ENCODE data around the gene PLEK. TPM values are rescaled to one million over a fixed set of nuclear protein-coding genes. Genes with fewer than 3 reads are reported as not detected.

The PLEK gene
- total RNA-seq, 1 experiment from 2014 or later = 232 TPM

GRCh38 chr2:68404893-68405799, 40.1 kb downstream of the PLEK start:
- no peak overlapping the region for H3K9ac ChIP-seq (ENCODE audit: low read length)
- no peaks in the 10 kb centered on the region for H3K79me2 ChIP-seq (ENCODE audit: low read length)
- H3K4me2 ChIP-seq (ENCODE audit: low read depth, low read length, poor library complexity, severe bottlenecking) = no peak overlapping the region
- no peaks in the 10 kb centered on the region for H3K9me2 ChIP-seq (replicated peaks; ENCODE audit: insufficient read depth, low read length)
- no peak overlapping the region for H3K4me3 ChIP-seq (ENCODE audit: low read length)
- DNase-seq = no peak
- H3K9me3 ChIP-seq (ENCODE audit: low read length) = no peaks in the 10 kb centered on the region
- H3K27ac ChIP-seq (ENCODE audit: low read length) = peak overlapping the region; percentile 61
- H3K27me3 ChIP-seq (ENCODE audit: low read length) = no peaks in the 10 kb centered on the region
- peaks cover 46% of the 10 kb centered on the region for H3K4me1 ChIP-seq (ENCODE audit: low read length)
- no peaks in the 10 kb centered on the region for H3K36me3 ChIP-seq (ENCODE audit: insufficient read depth, low read length)
- H2AFZ ChIP-seq (ENCODE audit: low read length) = no peak overlapping the region
- H4K20me1 ChIP-seq (ENCODE audit: insufficient read depth, low read depth, low read length) = no peaks in the 10 kb centered on the region

GRCh38 chr2:68411397-68412126, 46.5 kb downstream of the PLEK start:
- H3K27me3 ChIP-seq (ENCODE audit: low read length) = no peaks in the 10 kb centered on the region
- H3K9me2 ChIP-seq (replicated peaks; ENCODE audit: insufficient read depth, low read length) = no peaks in the 10 kb centered on the region
- H4K20me1 ChIP-seq (ENCODE audit: insufficient read depth, low read depth, low read length) = no peaks in the 10 kb centered on the region
- DNase-seq = peak; percentile 98
- H3K9me3 ChIP-seq (ENCODE audit: low read length) = no peaks in the 10 kb centered on the region
- H3K9ac ChIP-seq (ENCODE audit: low read length) = peak overlapping the region; percentile 67
- H3K79me2 ChIP-seq (ENCODE audit: low read length) = no peaks in the 10 kb centered on the region
- H3K27ac ChIP-seq (ENCODE audit: low read length) = peak overlapping the region; percentile 98
- H3K4me2 ChIP-seq (ENCODE audit: low read depth, low read length, poor library complexity, severe bottlenecking) = peak overlapping the region; percentile 85
- no peak overlapping the region for H2AFZ ChIP-seq (ENCODE audit: low read length)
- H3K4me3 ChIP-seq (ENCODE audit: low read length) = peak overlapping the region; percentile 47
- no peaks in the 10 kb centered on the region for H3K36me3 ChIP-seq (ENCODE audit: insufficient read depth, low read length)
- H3K4me1 ChIP-seq (ENCODE audit: low read length) = peaks cover 78% of the 10 kb centered on the region

- no peak overlapping the region for H2AFZ ChIP-seq (ENCODE audit: low read length)
- peak overlapping the region; percentile 98 for H3K27ac ChIP-seq (ENCODE audit: low read length)
- H3K9me2 ChIP-seq (replicated peaks; ENCODE audit: insufficient read depth, low read length) = no peaks in the 10 kb centered on the region
- H3K79me2 ChIP-seq (ENCODE audit: low read length) = no peaks in the 10 kb centered on the region
- H3K9me3 ChIP-seq (ENCODE audit: low read length) = no peaks in the 10 kb centered on the region
- H3K4me3 ChIP-seq (ENCODE audit: low read length) = peak overlapping the region; percentile 47
- peak overlapping the region; percentile 85 for H3K4me2 ChIP-seq (ENCODE audit: low read depth, low read length, poor library complexity, severe bottlenecking)
- no peaks in the 10 kb centered on the region for H4K20me1 ChIP-seq (ENCODE audit: insufficient read depth, low read depth, low read length)
- peaks cover 82% of the 10 kb centered on the region for H3K4me1 ChIP-seq (ENCODE audit: low read length)
- H3K36me3 ChIP-seq (ENCODE audit: insufficient read depth, low read length) = no peaks in the 10 kb centered on the region
- no peaks in the 10 kb centered on the region for H3K27me3 ChIP-seq (ENCODE audit: low read length)
- H3K9ac ChIP-seq (ENCODE audit: low read length) = peak overlapping the region; percentile 67
- peak; percentile 66 for DNase-seq
Observed at GRCh38 chr2:68412127-68412819, 47.2 kb downstream of the PLEK start.

- no peaks in the 10 kb centered on the region for H3K9me3 ChIP-seq (ENCODE audit: low read length)
- H3K4me2 ChIP-seq (ENCODE audit: low read depth, low read length, poor library complexity, severe bottlenecking) = peak overlapping the region; percentile 85
Observed at GRCh38 chr2:68413466-68413865, 48.4 kb downstream of the PLEK start.

GRCh38 chr2:68414452-68414851, 49.4 kb downstream of the PLEK start:
- H3K27ac ChIP-seq (ENCODE audit: low read length) = peak overlapping the region; percentile 98; the same call in 1 of the 2 replicates
- no peak overlapping the region for H2AFZ ChIP-seq (ENCODE audit: low read length)
- peaks cover 95% of the 10 kb centered on the region for H3K4me1 ChIP-seq (ENCODE audit: low read length)

More at GRCh38 chr2:68413466-68413865, 48.4 kb downstream of the PLEK start:
- no peak overlapping the region for H2AFZ ChIP-seq (ENCODE audit: low read length)
- H4K20me1 ChIP-seq (ENCODE audit: insufficient read depth, low read depth, low read length) = no peaks in the 10 kb centered on the region
- no peaks in the 10 kb centered on the region for H3K79me2 ChIP-seq (ENCODE audit: low read length)
- peaks cover 94% of the 10 kb centered on the region for H3K4me1 ChIP-seq (ENCODE audit: low read length)
- H3K4me3 ChIP-seq (ENCODE audit: low read length) = no peak overlapping the region
- no peaks in the 10 kb centered on the region for H3K9me2 ChIP-seq (replicated peaks; ENCODE audit: insufficient read depth, low read length)
- H3K27me3 ChIP-seq (ENCODE audit: low read length) = no peaks in the 10 kb centered on the region
- H3K36me3 ChIP-seq (ENCODE audit: insufficient read depth, low read length) = no peaks in the 10 kb centered on the region
- no peak for DNase-seq
- H3K27ac ChIP-seq (ENCODE audit: low read length) = peak overlapping the region; percentile 98
- peak overlapping the region; percentile 4; the same call in 1 of the 2 replicates for H3K9ac ChIP-seq (ENCODE audit: low read length)

GRCh38 chr2:68414876-68415275, 49.8 kb downstream of the PLEK start:
- Histone ChIP-seq H3K9me2 (replicated peaks; ENCODE audit: insufficient read depth, low read length) (no peaks in the 10 kb centered on the region), H3K9ac (ENCODE audit: low read length) (no peak overlapping the region)

More at GRCh38 chr2:68414452-68414851, 49.4 kb downstream of the PLEK start:
- no peak overlapping the region for H3K4me2 ChIP-seq (ENCODE audit: low read depth, low read length, poor library complexity, severe bottlenecking)
- no peaks in the 10 kb centered on the region for H3K27me3 ChIP-seq (ENCODE audit: low read length)
- no peaks in the 10 kb centered on the region for H3K9me3 ChIP-seq (ENCODE audit: low read length)
- H3K4me3 ChIP-seq (ENCODE audit: low read length) = no peak overlapping the region
- no peaks in the 10 kb centered on the region for H4K20me1 ChIP-seq (ENCODE audit: insufficient read depth, low read depth, low read length)
- no peaks in the 10 kb centered on the region for H3K36me3 ChIP-seq (ENCODE audit: insufficient read depth, low read length)
- no peaks in the 10 kb centered on the region for H3K79me2 ChIP-seq (ENCODE audit: low read length)
- H3K9ac ChIP-seq (ENCODE audit: low read length) = no peak overlapping the region
- DNase-seq = no peak
- H3K9me2 ChIP-seq (replicated peaks; ENCODE audit: insufficient read depth, low read length) = no peaks in the 10 kb centered on the region

GRCh38 chr2:68415521-68415920, 50.4 kb downstream of the PLEK start:
- Histone ChIP-seq H3K79me2 (ENCODE audit: low read length) (no peaks in the 10 kb centered on the region), H3K4me3 (ENCODE audit: low read length) (no peak overlapping the region), H3K4me1 (ENCODE audit: low read length) (peaks cover 95% of the 10 kb centered on the region), H2AFZ (ENCODE audit: low read length) (no peak overlapping the region), H3K9ac (ENCODE audit: low read length) (no peak overlapping the region), H4K20me1 (ENCODE audit: insufficient read depth, low read depth, low read length) (no peaks in the 10 kb centered on the region), H3K36me3 (ENCODE audit: insufficient read depth, low read length) (no peaks in the 10 kb centered on the region), H3K27me3 (ENCODE audit: low read length) (no peaks in the 10 kb centered on the region), H3K27ac (ENCODE audit: low read length) (peak overlapping the region; percentile 98), H3K9me3 (ENCODE audit: low read length) (no peaks in the 10 kb centered on the region), H3K9me2 (replicated peaks; ENCODE audit: insufficient read depth, low read length) (no peaks in the 10 kb centered on the region), H3K4me2 (ENCODE audit: low read depth, low read length, poor library complexity, severe bottlenecking) (no peak overlapping the region)
- DNase-seq = no peak

More at GRCh38 chr2:68414876-68415275, 49.8 kb downstream of the PLEK start:
- Histone ChIP-seq H3K27me3 (ENCODE audit: low read length) (no peaks in the 10 kb centered on the region), H3K79me2 (ENCODE audit: low read length) (no peaks in the 10 kb centered on the region), H3K4me1 (ENCODE audit: low read length) (peaks cover 95% of the 10 kb centered on the region), H3K4me2 (ENCODE audit: low read depth, low read length, poor library complexity, severe bottlenecking) (no peak overlapping the region), H3K36me3 (ENCODE audit: insufficient read depth, low read length) (no peaks in the 10 kb centered on the region), H3K9me3 (ENCODE audit: low read length) (no peaks in the 10 kb centered on the region), H3K27ac (ENCODE audit: low read length) (peak overlapping the region; percentile 98), H3K4me3 (ENCODE audit: low read length) (no peak overlapping the region), H4K20me1 (ENCODE audit: insufficient read depth, low read depth, low read length) (no peaks in the 10 kb centered on the region), H2AFZ (ENCODE audit: low read length) (no peak overlapping the region)
- DNase-seq = no peak
